ENCODE measurements around the gene MND1.

DNA sequence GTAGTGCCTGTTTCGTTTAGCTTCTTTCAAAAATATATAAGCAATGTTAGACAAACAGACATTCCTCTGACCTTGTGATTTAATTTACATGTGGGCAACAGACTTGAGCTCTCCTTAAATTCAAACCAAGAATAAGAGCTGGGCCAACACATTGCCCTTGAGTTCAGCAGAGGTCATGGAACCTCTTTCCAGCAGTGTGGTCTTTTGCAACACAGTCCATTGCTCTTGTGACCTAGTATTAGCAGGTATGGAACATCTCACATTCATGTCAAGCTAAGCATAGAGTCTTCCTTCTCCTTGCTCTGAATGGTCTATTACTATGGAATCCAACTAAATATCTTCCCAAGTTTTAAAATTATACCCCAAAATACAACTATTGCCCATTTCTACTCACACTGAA, 33.7 kb upstream of the MND1 start:
- no peak for TF ChIP-seq POLR2A (IDR thresholded peaks at IDR 0.05)
- TF ChIP-seq CTCF (IDR thresholded peaks at IDR 0.05) = no peak

Data from heart left ventricle (tissue), 13 donors.